Chondrocyte (in vitro differentiated cells): ENCODE data around the gene RAI1. TPM values are rescaled to one million over a fixed set of nuclear protein-coding genes. Genes with fewer than 3 reads are reported as not detected.

Experiments used
- DNase-seq: peaks from one replicate; pipeline ENCODE4 v3.0.0; 2021; ENCODE audit warnings: mixed read lengths, low spot score
- H3K27ac Mint-ChIP-seq: one replicate; pipeline ENCODE4 v1.8.0; 2021; ENCODE audit warnings: mild to moderate bottlenecking, moderate library complexity, mixed read lengths; ENCODE audit not compliant: unreplicated experiment
- H3K27me3 Mint-ChIP-seq: 2 replicates; pipeline ENCODE4 v1.8.0; 2021; ENCODE audit warnings: low read depth, mixed read lengths
- H3K36me3 Mint-ChIP-seq: 2 replicates; pipeline ENCODE4 v1.8.0; 2021; ENCODE audit warnings: low read depth, mixed read lengths
- H3K4me1 Mint-ChIP-seq: 2 replicates; pipeline ENCODE4 v1.8.0; 2021; ENCODE audit warnings: low read depth, mild to moderate bottlenecking, mixed read lengths
- H3K4me3 Mint-ChIP-seq: one replicate; pipeline ENCODE4 v1.8.0; 2021; ENCODE audit warnings: mild to moderate bottlenecking, moderate library complexity, mixed read lengths; ENCODE audit not compliant: unreplicated experiment
- H3K9me3 Mint-ChIP-seq: 2 replicates; pipeline ENCODE4 v1.8.0; 2021; ENCODE audit warnings: low read depth, mixed read lengths
- CTCF ChIP-seq: fragments of 200-600 bp; sonication (generic); IDR thresholded peaks from 2 replicates; pipeline ENCODE4 v1.5.0; 2021; ENCODE audit warnings: antibody characterized with exemption, mild to moderate bottlenecking, moderate library complexity
- total RNA-seq: library from RNA; stranded (reverse); gene quantifications from 3 replicates; pipeline ENCODE4 v1.2.1, GENCODE V29; 2021

The RAI1 gene
- total RNA-seq, 1 donor from 2014 or later: 28.7 TPM

GRCh38 chr17:17800504-17801021 lies 119.3 kb downstream of the RAI1 start:
- Mint-ChIP-seq H3K4me1 (no peaks in the 10 kb centered on the region), H3K36me3 (peaks cover 12% of the 10 kb centered on the region), H3K9me3 (no peaks in the 10 kb centered on the region), H3K27me3 (no peaks in the 10 kb centered on the region), H3K4me3 (no peak overlapping the region), H3K27ac (no peak overlapping the region)
- no peak for DNase-seq
- TF ChIP-seq CTCF: no peak

DNA sequence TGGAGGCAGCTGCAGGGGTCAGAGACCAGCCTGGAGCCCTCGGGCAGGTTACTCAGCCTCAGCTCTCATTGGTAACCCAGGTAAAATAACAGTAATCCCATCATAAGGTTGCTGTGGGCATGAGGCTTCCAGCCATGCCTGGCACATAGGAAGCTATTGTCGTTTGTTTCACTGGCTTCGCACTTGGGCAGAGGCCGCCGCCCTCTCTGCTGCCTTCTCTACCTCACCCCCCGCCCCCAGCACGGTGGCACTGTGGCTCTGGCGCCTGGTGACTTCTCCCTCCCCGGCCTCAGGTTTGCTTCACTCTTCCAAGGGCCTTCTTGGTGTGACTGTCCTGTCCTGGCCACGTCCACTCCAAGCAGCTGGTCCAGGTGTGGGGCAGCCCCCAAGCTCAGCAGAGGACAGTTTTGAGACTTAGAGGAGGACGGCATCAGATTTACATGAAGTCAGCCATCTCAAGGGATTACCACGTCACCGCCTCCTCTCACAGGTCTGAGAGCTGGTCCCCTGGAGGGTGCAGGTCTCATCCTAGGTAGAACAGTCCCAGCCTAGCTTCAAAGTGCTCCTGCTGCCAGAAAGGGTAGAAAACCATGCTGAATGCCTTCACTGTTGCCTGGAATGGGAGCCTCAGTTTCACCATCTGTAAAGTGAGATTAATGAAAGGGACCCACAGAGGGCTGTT lies 120.7 kb downstream of the RAI1 start:
- Mint-ChIP-seq H3K4me1 (no peaks in the 10 kb centered on the region), H3K36me3 (peaks cover 20% of the 10 kb centered on the region), H3K27me3 (no peaks in the 10 kb centered on the region), H3K27ac (no peak overlapping the region), H3K4me3 (no peak overlapping the region), H3K9me3 (no peaks in the 10 kb centered on the region)
- TF ChIP-seq CTCF: no peak
- DNase-seq: no peak

DNA sequence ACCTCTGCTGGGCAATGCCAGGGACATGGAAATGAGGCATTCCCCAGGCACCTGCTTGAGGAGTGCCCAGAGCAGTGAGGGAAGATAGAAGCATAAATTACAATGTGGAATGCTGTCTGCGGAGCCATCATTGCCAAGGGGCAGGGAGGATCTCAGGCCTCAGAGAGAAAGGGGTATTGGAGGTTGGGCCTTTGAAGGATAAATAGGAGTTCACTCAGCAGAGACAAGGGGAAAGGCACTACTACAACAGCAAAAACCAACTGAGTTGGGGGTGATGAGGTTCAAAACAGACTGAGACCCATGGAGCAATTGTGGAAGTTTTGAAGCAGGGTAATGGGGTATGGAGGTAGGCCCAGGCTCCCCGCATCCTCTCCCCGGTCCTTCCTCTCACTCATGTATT lies 122.7 kb downstream of the RAI1 start:
- Mint-ChIP-seq H3K4me1 (peaks cover 3% of the 10 kb centered on the region), H3K36me3 (peaks cover 18% of the 10 kb centered on the region), H3K27me3 (no peaks in the 10 kb centered on the region), H3K9me3 (no peaks in the 10 kb centered on the region), H3K4me3 (no peak overlapping the region), H3K27ac (no peak overlapping the region)
- no peak for DNase-seq
- TF ChIP-seq CTCF: no peak

DNA sequence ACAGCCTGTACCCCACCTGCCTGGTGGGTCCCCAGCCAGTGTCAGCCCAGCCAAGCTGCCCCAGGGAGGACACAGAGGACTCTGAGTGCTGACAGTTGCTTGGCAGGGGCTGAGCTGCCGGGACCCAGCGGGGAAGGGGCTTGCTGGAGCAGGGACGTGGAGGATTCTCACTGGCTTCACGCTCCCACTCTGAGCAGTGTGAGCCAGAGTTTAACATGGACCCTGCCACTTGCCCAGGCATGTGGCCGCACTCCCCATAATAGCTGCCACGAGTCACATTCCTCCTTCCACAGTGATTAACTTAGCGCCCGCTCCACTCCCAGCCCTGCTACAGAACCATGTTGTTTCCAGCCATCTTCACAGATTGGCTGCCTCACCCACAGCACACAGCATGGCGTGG lies 124.3 kb downstream of the RAI1 start:
- Mint-ChIP-seq H3K36me3 (peaks cover 18% of the 10 kb centered on the region), H3K9me3 (no peaks in the 10 kb centered on the region), H3K4me1 (peaks cover 8% of the 10 kb centered on the region), H3K4me3 (no peak overlapping the region), H3K27ac (peak overlapping the region; percentile 49), H3K27me3 (no peaks in the 10 kb centered on the region)
- DNase-seq: no peak
- no peak for TF ChIP-seq CTCF

DNA sequence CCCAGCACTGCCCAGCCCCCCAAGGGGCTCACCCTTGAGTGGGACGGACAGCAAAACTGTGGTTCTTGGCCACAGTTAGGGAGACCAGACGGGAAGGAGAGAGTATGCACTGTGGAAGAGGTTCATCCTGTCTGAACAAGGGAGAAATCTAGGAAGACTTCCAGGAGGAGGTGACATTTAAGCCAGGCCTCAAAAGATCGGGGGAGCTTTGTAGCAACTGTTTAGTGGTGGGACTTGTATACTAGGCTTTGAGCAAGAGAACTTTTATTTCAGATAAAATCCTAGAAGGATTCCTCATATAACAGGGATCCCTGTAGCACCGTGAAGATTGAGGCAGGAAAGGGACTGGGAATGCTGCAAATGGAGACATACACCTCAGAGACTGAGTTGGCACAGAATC lies 124.8 kb downstream of the RAI1 start:
- Mint-ChIP-seq H3K4me1 (peaks cover 8% of the 10 kb centered on the region), H3K9me3 (no peaks in the 10 kb centered on the region)

More for the DNA sequence above, 124.8 kb downstream of the RAI1 start:
- Mint-ChIP-seq H3K36me3 (peaks cover 18% of the 10 kb centered on the region), H3K27ac (no peak overlapping the region), H3K4me3 (no peak overlapping the region), H3K27me3 (no peaks in the 10 kb centered on the region)
- no peak for TF ChIP-seq CTCF
- no peak for DNase-seq
